ENCODE data around the gene HLA-DQB2. TPM values are rescaled to one million over a fixed set of nuclear protein-coding genes. Genes with fewer than 3 reads are reported as not detected.

The HLA-DQB2 gene
- total and polyA plus RNA-seq, 2 of the 8 experiments (the other 6 are each of a cell fraction or from before 2014, with no cell fraction given) = not detected

DNA sequence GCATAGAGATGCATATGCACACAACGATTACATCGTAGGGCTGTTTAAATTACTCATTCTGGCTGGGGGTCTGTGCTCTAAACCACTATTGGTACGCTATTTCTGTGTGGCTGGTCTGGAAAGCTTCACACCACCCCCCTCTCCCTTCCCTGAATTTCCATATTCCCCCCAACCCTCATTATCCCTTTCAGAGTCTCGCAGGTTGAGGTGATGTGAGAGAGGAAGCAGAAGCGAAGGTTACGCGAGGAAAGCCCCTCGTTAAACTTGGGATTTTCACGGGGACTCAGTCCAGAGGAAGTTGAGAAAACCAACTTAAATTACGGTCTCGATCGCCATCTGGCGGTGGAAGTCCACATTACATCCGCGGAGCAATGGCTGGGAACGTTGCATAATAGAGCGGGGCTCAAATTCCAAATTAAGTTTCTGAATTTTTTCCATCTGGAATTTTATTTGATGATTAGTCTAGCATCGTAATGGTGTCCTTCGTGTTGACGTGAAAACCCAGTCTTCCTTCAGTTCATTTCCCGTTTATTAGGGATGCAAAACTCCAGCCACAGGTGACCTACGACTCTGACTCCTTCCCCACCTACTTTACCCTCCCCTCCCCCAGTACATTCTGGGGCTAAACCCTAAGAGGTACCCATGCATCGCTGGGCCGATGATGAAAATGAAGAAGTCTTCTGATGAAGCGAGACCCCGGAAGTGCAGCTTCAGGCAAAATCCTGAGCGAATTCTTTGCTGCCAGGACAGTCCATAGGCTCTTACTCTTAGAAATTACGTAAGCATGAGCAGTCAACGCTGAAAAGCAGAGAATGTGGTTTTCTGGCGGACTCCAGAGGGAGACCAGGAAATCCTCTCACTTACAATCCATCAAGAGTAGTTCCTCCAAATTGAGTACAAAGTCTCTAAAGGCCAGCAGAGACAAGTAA, 33.8 kb upstream of the HLA-DQB2 start (continued):
- TF ChIP-seq, protein P1, sequence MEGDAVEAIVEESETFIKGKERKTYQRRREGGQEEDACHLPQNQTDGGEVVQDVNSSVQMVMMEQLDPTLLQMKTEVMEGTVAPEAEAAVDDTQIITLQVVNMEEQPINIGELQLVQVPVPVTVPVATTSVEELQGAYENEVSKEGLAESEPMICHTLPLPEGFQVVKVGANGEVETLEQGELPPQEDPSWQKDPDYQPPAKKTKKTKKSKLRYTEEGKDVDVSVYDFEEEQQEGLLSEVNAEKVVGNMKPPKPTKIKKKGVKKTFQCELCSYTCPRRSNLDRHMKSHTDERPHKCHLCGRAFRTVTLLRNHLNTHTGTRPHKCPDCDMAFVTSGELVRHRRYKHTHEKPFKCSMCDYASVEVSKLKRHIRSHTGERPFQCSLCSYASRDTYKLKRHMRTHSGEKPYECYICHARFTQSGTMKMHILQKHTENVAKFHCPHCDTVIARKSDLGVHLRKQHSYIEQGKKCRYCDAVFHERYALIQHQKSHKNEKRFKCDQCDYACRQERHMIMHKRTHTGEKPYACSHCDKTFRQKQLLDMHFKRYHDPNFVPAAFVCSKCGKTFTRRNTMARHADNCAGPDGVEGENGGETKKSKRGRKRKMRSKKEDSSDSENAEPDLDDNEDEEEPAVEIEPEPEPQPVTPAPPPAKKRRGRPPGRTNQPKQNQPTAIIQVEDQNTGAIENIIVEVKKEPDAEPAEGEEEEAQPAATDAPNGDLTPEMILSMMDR (IDR thresholded peaks at IDR 0.05; ENCODE audit: control extremely low read depth in 1 of 3, insufficient read depth in 1 of 3, low read depth in 1 of 3, low read length in 3 of 3) = peak; percentile 69 to 83 (median 75)
- no peak for TF ChIP-seq NANOG (IDR thresholded peaks at IDR 0.05; ENCODE audit: insufficient read depth, low read depth, low read length, poor library complexity, severe bottlenecking)
- TF ChIP-seq, protein P2, sequence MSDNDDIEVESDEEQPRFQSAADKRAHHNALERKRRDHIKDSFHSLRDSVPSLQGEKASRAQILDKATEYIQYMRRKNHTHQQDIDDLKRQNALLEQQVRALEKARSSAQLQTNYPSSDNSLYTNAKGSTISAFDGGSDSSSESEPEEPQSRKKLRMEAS (IDR thresholded peaks at IDR 0.05) = no peak
- no peak for TF ChIP-seq TCF12 (IDR thresholded peaks at IDR 0.05; ENCODE audit: low read depth, low read length)
- no peak for TF ChIP-seq SP4 (IDR thresholded peaks at IDR 0.05; ENCODE audit: low read length)
- TF ChIP-seq SRF (IDR thresholded peaks at IDR 0.05; ENCODE audit: low read depth, low read length) = no peak
- no peak for TF ChIP-seq JUN (IDR thresholded peaks at IDR 0.05; ENCODE audit: low read depth, low read length)
- no peak for TF ChIP-seq BCL11A (IDR thresholded peaks at IDR 0.05; ENCODE audit: low read depth in 2 of 2, low read length in 2 of 2)
- TF ChIP-seq CEBPB (IDR thresholded peaks at IDR 0.05; ENCODE audit: low read depth, low read length) = peak; percentile 97
- TF ChIP-seq POU5F1 (IDR thresholded peaks at IDR 0.05; ENCODE audit: low read depth, low read length) = no peak
- no peak for TF ChIP-seq RFX5 (IDR thresholded peaks at IDR 0.05; ENCODE audit: borderline replicate concordance, low read depth, low read length)
- no peak for TF ChIP-seq KDM5A (IDR thresholded peaks at IDR 0.05; ENCODE audit: low read length)
- TF ChIP-seq, protein P3, sequence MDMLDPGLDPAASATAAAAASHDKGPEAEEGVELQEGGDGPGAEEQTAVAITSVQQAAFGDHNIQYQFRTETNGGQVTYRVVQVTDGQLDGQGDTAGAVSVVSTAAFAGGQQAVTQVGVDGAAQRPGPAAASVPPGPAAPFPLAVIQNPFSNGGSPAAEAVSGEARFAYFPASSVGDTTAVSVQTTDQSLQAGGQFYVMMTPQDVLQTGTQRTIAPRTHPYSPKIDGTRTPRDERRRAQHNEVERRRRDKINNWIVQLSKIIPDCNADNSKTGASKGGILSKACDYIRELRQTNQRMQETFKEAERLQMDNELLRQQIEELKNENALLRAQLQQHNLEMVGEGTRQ (IDR thresholded peaks at IDR 0.05; ENCODE audit: low read length) = no peak
- TF ChIP-seq ASH2L (IDR thresholded peaks at IDR 0.05; ENCODE audit: low read length) = peak; percentile 39
- no peak for TF ChIP-seq RNF2 (IDR thresholded peaks at IDR 0.05; ENCODE audit: borderline replicate concordance, low read depth, low read length, missing control alignments, poor library complexity, severe bottlenecking)
